Heart right ventricle (tissue), 16 donors: ENCODE results near the gene GDF11. TPM values are rescaled to one million over a fixed set of nuclear protein-coding genes. Genes with fewer than 3 reads are reported as not detected.

Source experiments
- ATAC-seq, 8 donors: fragments of 200-7000 bp; cut with Tn5 transposase; one replicate each; pipeline ENCODE4 v1.9.1; 2020; ENCODE audit warnings: mild to moderate bottlenecking in 8 of 8, moderate library complexity in 8 of 8, moderate number of reproducible peaks in 1 of 8
- DNase-seq, 2 donors: peaks; one replicate each; pipeline ENCODE4 v3.0.0-alpha.2; 2020
- H3K27ac ChIP-seq, 10 donors: fragments of 200-600 bp; sonication (generic) in 2 of 10; one replicate each; pipeline versions ENCODE4 v1.5.0 to v1.8.0; 2020 to 2022; ENCODE audit warnings: mild to moderate bottlenecking in 3 of 10
- H3K27me3 ChIP-seq, 7 donors: fragments of 200-600 bp; one replicate each; pipeline ENCODE4 v1.8.0; 2021 to 2022; ENCODE audit warnings: mild to moderate bottlenecking in 2 of 7
- H3K36me3 ChIP-seq, 9 donors: fragments of 200-600 bp; sonication (generic) in 1 of 9; one replicate each; pipeline versions ENCODE4 v1.5.0 to v1.8.0; 2020 to 2022; ENCODE audit warnings: mild to moderate bottlenecking in 2 of 9
- H3K4me1 ChIP-seq, 9 donors: fragments of 200-600 bp; sonication (generic) in 1 of 9; one replicate each; pipeline versions ENCODE4 v1.5.0 to v1.8.0; 2020 to 2022; ENCODE audit warnings: mild to moderate bottlenecking in 4 of 9
- H3K4me3 ChIP-seq, 10 donors: fragments of 200-600 bp; sonication (generic) in 2 of 10; one replicate each; pipeline versions ENCODE4 v1.5.0 to v1.8.0; 2020 to 2022; ENCODE audit warnings: mild to moderate bottlenecking in 7 of 10, moderate library complexity in 2 of 10
- H3K9me3 ChIP-seq, 11 donors: fragments of 200-600 bp in 10 of 11; sonication (generic) in 2 of 11; one replicate each; pipeline versions ENCODE4 v1.5.0 to v1.8.0; 2013 to 2022; ENCODE audit warnings: mild to moderate bottlenecking in 2 of 11, control low read depth in 1 of 11, moderate library complexity in 1 of 11
- CTCF ChIP-seq, 9 donors: fragments of 200-600 bp; sonication (generic) in 2 of 9; IDR thresholded peaks; one replicate each; pipeline versions ENCODE4 v1.5.0 to v1.8.0; 2021 to 2022; ENCODE audit warnings: antibody characterized with exemption in 9 of 9, mild to moderate bottlenecking in 5 of 9, moderate library complexity in 1 of 9
- WGBS, 2 donors: extraction: QIAGEN DNeasy Blood & Tissue Kit; methylation state at CpG; one replicate each; pipeline ENCODE4 v1.1.7; 2013; ENCODE audit warnings: inconsistent platforms in 1 of 2; 5-methylcytosine and 5-hydroxymethylcytosine counted together
- intact Hi-C, 10 donors: fragments of 100-400 bp; cut with DNase I; formaldehyde crosslinking; loops; one replicate each; pipeline versions ENCODE4 v1.11.1 to v1.14.2; 2022
- polyA plus RNA-seq, 2 donors: library from polyadenylated mRNA; stranded (reverse); fragments of 200-250 nt; gene quantifications; one replicate each; pipeline ENCODE4 v1.2.3, GENCODE V29; 2013
- total RNA-seq, 10 donors: library from RNA; stranded (reverse); fragmentation: NEBNext Ultra II Directional in 3 of 10; extraction: Animal tissue kit (Norgen Biotek cat#: 25700) in 3 of 10; gene quantifications; one replicate each; pipeline versions ENCODE4 v1.2.1 to v1.2.4, GENCODE V29; 2021 to 2023
- donor health status: Arrhythmogenic right ventricular cardiomyopathy.
- donor health status: ischemic (EF 13 %, LVEDD 7.1; RV severe dilation, severe dysfunction).
- donor health status: healthy with polysubstance abuse.
- donor health status: DM: no; HTN: yes; CAD: no.
- donor health status: DM: no; HTN: no; CAD: no.
- donor health status: ischemic (EF 25% LVEDD 6.9; RV normal size, moderate dysfunction).
- donor health status: ischemic (EF 25% LVEDD 5.7; RV mildly dilated, moderate dysfunction).
- donor health status: healthy.
- donor health status: DM: yes; HTN: yes; CAD: no.
- donor health status: Ischemic cardiomyopathy.
- donor health status: ischemic (EF 35%, LVEDD 5.7; RV mildly dilated, moderate dysfunction).
- donor health status: nonischemic (EF 11% LVEDD 7.7; RV severe dilation, severe dysfunction).
- donor health status: DM: yes; HTN: yes; CAD: no.
- donor health status: PGD.
- donor health status: ischemic (EF 29% LVEDD 5.4; RV normal size, mild dysfunction).
- donor health status: nonischemic (EF 23%, LVEDD 6.1; RV moderate dilation, normal function).

The GDF11 gene
- total and polyA plus RNA-seq, 12 donors = 3.2 to 17.6 (median 11.7) TPM

- intact Hi-C loops = loop anchor here in 1 of 10 donors (2.0 kb wide), 1 partner anchor 21 kb away; the partner anchor contains the start of gene CD63
- WGBS, 2 donors = 0 to 1% methylated on average over 37 to 39 of the region's 39 CpGs
- DNase-seq = peak; percentile 82 to 87
- Histone ChIP-seq H3K4me1 (peaks cover 0 to 60% (median 37%) of the 10 kb centered on the region in 9 donors), H3K36me3 (no peaks in the 10 kb centered on the region), H3K27me3 (peaks cover 0 to 20% (median 0%) of the 10 kb centered on the region in 7 donors), H3K27ac (peak within 1 kb of the TSS; percentile 69 to 98 (median 89)), H3K9me3 (no peaks in the 10 kb centered on the region), H3K4me3 (peak within 1 kb of the TSS; percentile 41 to 87 (median 72))
- TF ChIP-seq CTCF (IDR thresholded peaks at IDR 0.05) = no peak
- peak; percentile 43 to 73 (median 56) for ATAC-seq
Observed at GRCh38 chr12:55707841-55708694, 34.9 kb upstream of the GDF11 start, which contains the start of gene ITGA7. TSS of gene ITGA7 (minus strand) at chr12:55707904. CDS start at chr12:55707682, 222 bp downstream.

GRCh38 chr12:55708695-55709233 lies 34.2 kb upstream of the GDF11 start:
- Histone ChIP-seq H3K9me3 (no peaks in the 10 kb centered on the region), H3K27ac (peak overlapping the region; percentile 69 to 98 (median 89)), H3K36me3 (no peaks in the 10 kb centered on the region), H3K4me3 (peak overlapping the region; percentile 41 to 87 (median 72)), H3K4me1 (peaks cover 0 to 61% (median 39%) of the 10 kb centered on the region in 9 donors), H3K27me3 (peaks cover 0 to 20% (median 0%) of the 10 kb centered on the region in 7 donors)
- 0 to 1% methylated on average over 3 of the region's 3 CpGs for WGBS, 2 donors
- TF ChIP-seq CTCF (IDR thresholded peaks at IDR 0.05) = no peak
- ATAC-seq = peak; percentile 49 to 65 (median 58)
- DNase-seq = peak; percentile 57 to 78
- intact Hi-C loops = loop anchor here in 1 of 10 donors (2.0 kb wide), 1 partner anchor 20 kb away; the partner anchor contains the start of gene CD63

- Histone ChIP-seq H3K9me3 (no peaks in the 10 kb centered on the region), H3K27me3 (peaks cover 0 to 6% (median 0%) of the 10 kb centered on the region in 7 donors), H3K4me3 (peak overlapping the region; percentile 22 to 87 (median 70)), H3K4me1 (peaks cover 11 to 64% (median 52%) of the 10 kb centered on the region in 9 donors), H3K27ac (peak overlapping the region; percentile 67 to 98 (median 89)), H3K36me3 (no peaks in the 10 kb centered on the region)
- TF ChIP-seq CTCF (IDR thresholded peaks at IDR 0.05) = no peak
- peak; percentile 51 to 83 for DNase-seq
- WGBS, 2 donors = 30 to 40% methylated on average over 4 of the region's 4 CpGs
- ATAC-seq = peak; percentile 30 to 66 (median 52)
- intact Hi-C loops = no loop called here
Observed at GRCh38 chr12:55711786-55712553, 31.0 kb upstream of the GDF11 start.
